Dermis blood vessel endothelial cell (primary cell): Measurements from ENCODE around the gene NXT2. TPM values are rescaled to one million over a fixed set of nuclear protein-coding genes. Genes with fewer than 3 reads are reported as not detected.

Experiments
- total RNA-seq: library from RNA; depleted of rRNA; stranded (reverse); fragments of >200 nt; gene quantifications from 2 replicates; pipeline ENCODE4 v1.2.3, GENCODE V29; 2014

NXT2 gene
- total RNA-seq, 1 donor from 2014 or later: 8.5 TPM

Other genes starting within 250 kb of the NXT2 start
- gene GUCY2F, start 54.8 kb upstream of the NXT2 start, total RNA-seq: under 0.01 TPM in 1 of 2 replicates, not detected in the other
- gene KCNE5, start 88.3 kb downstream of the NXT2 start, total RNA-seq: not detected in 2 replicates
- gene ACSL4, start 196.4 kb downstream of the NXT2 start, total RNA-seq: 57.3 and 97.2 TPM in 2 replicates